OCI-LY3 (cell line): Measurements from ENCODE around the gene RPL13.
A peak's percentile ranks its signal among the peaks of the same experiment; 100 is the strongest.
"Not testable (repeated sequence)": the region's sequence is repeated elsewhere in the genome, so short reads cannot be mapped to it uniquely, and the experiment has no call there.

Experiments used
- H2AFZ ChIP-seq: fragments of 200-600, 300-600 bp; shearing (Covaris generic); 2 replicates; pipeline ENCODE4 v1.6.0; 2014; ENCODE audit warnings: antibody characterized with exemption, low read depth, low read length
- H3K27ac ChIP-seq: fragments of 200-600, 300-600 bp; sonication (generic); 2 replicates; pipeline ENCODE4 v1.5.1; 2014; ENCODE audit warnings: mild to moderate bottlenecking, low read length, moderate library complexity, mixed read lengths
- H3K27me3 ChIP-seq: fragments of 200-600, 300-600 bp; sonication (generic); 2 replicates; pipeline ENCODE4 v1.6.1; 2014; ENCODE audit warnings: low read depth, low read length, mixed read lengths
- H3K36me3 ChIP-seq: fragments of 200-600, 300-600 bp; sonication (generic); replicated peaks from 2 replicates; pipeline ENCODE3; 2014; ENCODE audit warnings: low read depth, low read length, mixed read lengths
- H3K4me1 ChIP-seq: fragments of 300-600, 200-600 bp; sonication (generic); 2 replicates; pipeline ENCODE4 v1.6.1; 2014; ENCODE audit warnings: low read length, mixed read lengths
- H3K4me2 ChIP-seq: fragments of 200-600, 300-600 bp; sonication (generic); 2 replicates; pipeline ENCODE4 v1.6.1; 2014; ENCODE audit warnings: low read length, mixed read lengths
- H3K4me3 ChIP-seq: fragments of 300-600, 200-600 bp; sonication (generic); 2 replicates; pipeline ENCODE4 v1.5.1; 2014; ENCODE audit warnings: antibody characterized with exemption, mild to moderate bottlenecking, low read length, moderate library complexity
- H3K79me2 ChIP-seq: fragments of 300-600, 200-600 bp; shearing (Covaris generic); 2 replicates; pipeline ENCODE4 v1.6.1; 2014; ENCODE audit warnings: mild to moderate bottlenecking, low read length, mixed read lengths
- H3K9ac ChIP-seq: fragments of 300-600, 200-600 bp; shearing (Covaris generic); 2 replicates; pipeline ENCODE4 v1.6.0; 2014; ENCODE audit warnings: mild to moderate bottlenecking, low read length, moderate library complexity
- H3K9me3 ChIP-seq: fragments of 200-600, 300-600 bp; shearing (Covaris generic); 2 replicates; pipeline ENCODE4 v1.6.1; 2014; ENCODE audit warnings: low read length, mixed read lengths; ENCODE audit not compliant: insufficient read depth
- H4K20me1 ChIP-seq: fragments of 200-600, 300-600 bp; sonication (generic); 2 replicates; pipeline ENCODE4 v1.6.1; 2016; ENCODE audit warnings: low read length, mixed read lengths; ENCODE audit not compliant: insufficient read depth
- EZH2phosphoT487 ChIP-seq: fragments of 200-600 bp; shearing (Covaris generic); IDR thresholded peaks from 2 replicates; pipeline ENCODE4 v1.6.1; 2018; ENCODE audit warnings: antibody characterized with exemption, mixed run types, low read depth
- TF ChIP-seq, protein P1 (sequence below): fragments of 200-600, 300-600 bp; sonication (generic); IDR thresholded peaks from 2 replicates; pipeline ENCODE4 v1.5.1; 2014; ENCODE audit warnings: antibody characterized with exemption, low read length, low read depth

The RPL13 gene

GRCh38 chr16:89565506-89566372, 5.3 kb downstream of the RPL13 start:
- peaks cover 33% of the 10 kb centered on the region for H3K79me2 ChIP-seq
- no peaks in the 10 kb centered on the region for H3K9me3 ChIP-seq
- peaks cover 54% of the 10 kb centered on the region for H4K20me1 ChIP-seq
- peak overlapping the region; percentile 23 for H3K4me3 ChIP-seq
- H3K9ac ChIP-seq, result no peak overlapping the region
- no peak overlapping the region for H2AFZ ChIP-seq
- H3K4me1 ChIP-seq, result peaks cover 42% of the 10 kb centered on the region
- peak overlapping the region; percentile 40 for H3K27ac ChIP-seq
- peak overlapping the region; percentile 99 for H3K4me2 ChIP-seq
- H3K27me3 ChIP-seq, result no peaks in the 10 kb centered on the region
- H3K36me3 ChIP-seq, result peaks cover 40% of the 10 kb centered on the region
- TF ChIP-seq EZH2phosphoT487, result no peak
- TF ChIP-seq, protein P1, sequence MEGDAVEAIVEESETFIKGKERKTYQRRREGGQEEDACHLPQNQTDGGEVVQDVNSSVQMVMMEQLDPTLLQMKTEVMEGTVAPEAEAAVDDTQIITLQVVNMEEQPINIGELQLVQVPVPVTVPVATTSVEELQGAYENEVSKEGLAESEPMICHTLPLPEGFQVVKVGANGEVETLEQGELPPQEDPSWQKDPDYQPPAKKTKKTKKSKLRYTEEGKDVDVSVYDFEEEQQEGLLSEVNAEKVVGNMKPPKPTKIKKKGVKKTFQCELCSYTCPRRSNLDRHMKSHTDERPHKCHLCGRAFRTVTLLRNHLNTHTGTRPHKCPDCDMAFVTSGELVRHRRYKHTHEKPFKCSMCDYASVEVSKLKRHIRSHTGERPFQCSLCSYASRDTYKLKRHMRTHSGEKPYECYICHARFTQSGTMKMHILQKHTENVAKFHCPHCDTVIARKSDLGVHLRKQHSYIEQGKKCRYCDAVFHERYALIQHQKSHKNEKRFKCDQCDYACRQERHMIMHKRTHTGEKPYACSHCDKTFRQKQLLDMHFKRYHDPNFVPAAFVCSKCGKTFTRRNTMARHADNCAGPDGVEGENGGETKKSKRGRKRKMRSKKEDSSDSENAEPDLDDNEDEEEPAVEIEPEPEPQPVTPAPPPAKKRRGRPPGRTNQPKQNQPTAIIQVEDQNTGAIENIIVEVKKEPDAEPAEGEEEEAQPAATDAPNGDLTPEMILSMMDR, result peak; percentile 83

DNA sequence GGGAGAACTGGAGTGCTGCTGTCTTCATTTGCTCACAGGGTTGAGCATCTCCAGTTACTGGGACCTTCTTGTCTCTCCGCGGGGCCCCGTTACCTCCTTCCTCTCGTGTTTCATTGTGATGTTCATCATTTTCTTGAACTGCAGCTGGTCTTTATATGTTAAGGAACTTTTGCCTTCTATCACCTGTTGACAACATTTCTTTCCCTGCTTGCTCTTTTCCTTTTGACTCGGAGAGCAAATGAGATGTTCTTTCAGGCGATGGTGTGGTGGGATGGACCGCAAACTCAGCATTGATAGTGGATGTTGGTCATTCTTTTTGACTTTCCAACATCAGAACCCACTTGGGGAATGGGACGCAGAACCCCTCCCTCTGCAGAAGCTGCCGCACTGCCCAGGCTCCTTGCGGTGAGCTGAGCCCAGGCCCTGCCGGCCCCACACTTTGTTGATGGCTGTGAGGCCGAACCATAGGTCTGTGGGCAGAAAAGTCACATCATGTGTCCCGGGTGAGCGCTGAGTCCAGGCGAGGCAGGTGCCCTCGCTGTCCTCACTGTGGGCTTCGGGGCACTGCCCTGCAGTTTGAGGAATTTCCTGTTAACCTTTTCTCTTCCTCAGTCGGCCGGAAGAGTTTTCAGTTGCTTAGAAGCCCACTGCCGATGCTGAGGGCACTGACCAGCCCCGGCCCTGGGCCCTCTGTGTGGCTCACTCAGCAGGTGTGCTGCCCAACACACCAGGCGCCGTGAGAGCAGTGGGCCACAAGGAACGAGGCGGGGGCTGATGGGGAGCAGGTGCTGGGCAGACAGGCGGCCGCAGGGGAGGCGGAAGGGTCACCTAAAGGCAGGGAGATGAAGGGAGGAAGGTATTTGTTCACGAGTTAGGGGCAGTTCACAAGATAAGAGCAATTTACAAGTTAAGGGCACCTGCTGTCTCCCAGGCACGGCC, 7.4 kb downstream of the RPL13 start:
- H3K79me2 ChIP-seq, result peaks cover 11% of the 10 kb centered on the region

GRCh38 chr16:89569506-89570341, 9.2 kb downstream of the RPL13 start:
- Histone ChIP-seq H3K36me3 (peaks cover 1% of the 10 kb centered on the region), H3K27ac (no peak overlapping the region), H3K4me3 (no peak overlapping the region), H4K20me1 (peaks cover 17% of the 10 kb centered on the region), H3K79me2 (no peaks in the 10 kb centered on the region), H3K27me3 (no peaks in the 10 kb centered on the region), H2AFZ (no peak overlapping the region), H3K9ac (no peak overlapping the region), H3K4me2 (no peak overlapping the region), H3K9me3 (no peaks in the 10 kb centered on the region), H3K4me1 (peaks cover 19% of the 10 kb centered on the region)
- no peak for TF ChIP-seq EZH2phosphoT487

More for the DNA sequence above, 7.4 kb downstream of the RPL13 start:
- Histone ChIP-seq H3K4me3 (no peak overlapping the region), H3K4me1 (peaks cover 28% of the 10 kb centered on the region), H2AFZ (no peak overlapping the region), H3K36me3 (peaks cover 18% of the 10 kb centered on the region), H3K27ac (no peak overlapping the region), H3K9me3 (no peaks in the 10 kb centered on the region), H3K27me3 (no peaks in the 10 kb centered on the region), H3K4me2 (no peak overlapping the region), H4K20me1 (peaks cover 35% of the 10 kb centered on the region), H3K9ac (no peak overlapping the region)
- TF ChIP-seq EZH2phosphoT487, result no peak
- TF ChIP-seq, protein P1, result no peak

GRCh38 chr16:89570342-89570923, 10.0 kb downstream of the RPL13 start:
- Histone ChIP-seq H4K20me1 (peaks cover 11% of the 10 kb centered on the region; the same call in 1 of the 2 replicates), H3K36me3 (no peaks in the 10 kb centered on the region), H3K27ac (no peak overlapping the region), H3K79me2 (peaks cover 4% of the 10 kb centered on the region; the same call in 1 of the 2 replicates), H3K4me1 (peaks cover 13% of the 10 kb centered on the region), H3K9ac (no peak overlapping the region), H2AFZ (no peak overlapping the region), H3K9me3 (no peaks in the 10 kb centered on the region), H3K4me2 (no peak overlapping the region), H3K4me3 (no peak overlapping the region), H3K27me3 (no peaks in the 10 kb centered on the region)
- TF ChIP-seq, protein P1, result no peak
- TF ChIP-seq EZH2phosphoT487, result no peak

DNA sequence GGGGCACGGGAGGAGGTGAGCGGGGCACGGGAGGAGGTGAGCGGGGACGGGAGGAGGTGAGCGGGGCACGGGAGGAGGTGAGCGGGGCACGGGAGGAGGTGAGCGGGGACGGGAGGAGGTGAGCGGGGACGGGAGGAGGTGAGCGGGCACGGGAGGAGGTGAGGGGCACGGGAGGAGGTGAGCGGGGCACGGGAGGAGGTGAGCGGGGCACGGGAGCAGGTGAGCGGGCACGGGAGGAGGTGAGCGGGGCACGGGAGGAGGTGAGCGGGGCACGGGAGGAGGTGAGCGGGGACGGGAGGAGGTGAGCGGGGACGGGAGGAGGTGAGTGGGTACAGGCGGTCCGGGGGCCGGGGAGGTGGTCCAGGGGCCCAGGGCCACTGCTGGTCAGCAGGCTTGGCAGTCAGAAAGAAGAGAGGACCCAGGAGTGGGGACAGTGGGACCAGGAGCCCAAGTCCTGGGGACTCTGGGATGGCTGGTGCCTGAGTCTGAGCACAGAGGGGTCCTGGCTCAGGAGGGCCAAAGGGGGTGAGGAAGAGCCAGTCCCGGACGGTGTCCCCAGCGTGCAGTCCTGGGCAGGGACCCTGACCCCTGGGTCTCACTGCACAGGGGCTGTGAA, 10.6 kb downstream of the RPL13 start:
- H3K4me3 ChIP-seq, H2AFZ ChIP-seq, H4K20me1 ChIP-seq, H3K4me1 ChIP-seq, H3K9me3 ChIP-seq, H3K36me3 ChIP-seq, H3K4me2 ChIP-seq, H3K27ac ChIP-seq, H3K27me3 ChIP-seq, H3K9ac ChIP-seq, H3K79me2 ChIP-seq: not testable (repeated sequence)
